ENCODE results near the gene HS6ST2. TPM values are rescaled to one million over a fixed set of nuclear protein-coding genes. Genes with fewer than 3 reads are reported as not detected.

The HS6ST2 gene
- total RNA-seq, 1 donor from 2014 or later: 14.8 TPM

- no peak overlapping the region for H3K4me3 Mint-ChIP-seq (ENCODE audit: low read depth)
- no peaks in the 10 kb centered on the region for H3K36me3 Mint-ChIP-seq (ENCODE audit: insufficient read depth)
- H3K4me1 Mint-ChIP-seq (ENCODE audit: low read depth): peaks cover 2% of the 10 kb centered on the region
- no peak overlapping the region for H3K27ac Mint-ChIP-seq
- no peak for TF ChIP-seq CTCF (IDR thresholded peaks at IDR 0.05; ENCODE audit: unreplicated experiment)
- H3K9me3 Mint-ChIP-seq (ENCODE audit: low read depth): no peaks in the 10 kb centered on the region
- no peaks in the 10 kb centered on the region for H3K27me3 Mint-ChIP-seq
- DNase-seq (ENCODE audit: low spot score, unreplicated experiment): no peak
These were observed 336.3 kb downstream of the HS6ST2 start for GRCh38 chrX:132622130-132622529.

GRCh38 chrX:132618810-132619209 is 339.6 kb downstream of the HS6ST2 start:
- H3K4me1 Mint-ChIP-seq (ENCODE audit: low read depth): peaks cover 2% of the 10 kb centered on the region
- H3K27ac Mint-ChIP-seq: no peak overlapping the region
- no peaks in the 10 kb centered on the region for H3K27me3 Mint-ChIP-seq
- no peak for TF ChIP-seq CTCF (IDR thresholded peaks at IDR 0.05; ENCODE audit: unreplicated experiment)
- no peak for DNase-seq (ENCODE audit: low spot score, unreplicated experiment)
- H3K9me3 Mint-ChIP-seq (ENCODE audit: low read depth): no peaks in the 10 kb centered on the region
- no peak overlapping the region for H3K4me3 Mint-ChIP-seq (ENCODE audit: low read depth)
- no peaks in the 10 kb centered on the region for H3K36me3 Mint-ChIP-seq (ENCODE audit: insufficient read depth)

GRCh38 chrX:132615391-132616131 is 342.9 kb downstream of the HS6ST2 start:
- no peak overlapping the region for H3K4me3 Mint-ChIP-seq (ENCODE audit: low read depth)
- no peaks in the 10 kb centered on the region for H3K27me3 Mint-ChIP-seq
- DNase-seq (ENCODE audit: low spot score, unreplicated experiment): peak; percentile 20
- peak overlapping the region; percentile 38 for H3K27ac Mint-ChIP-seq
- H3K4me1 Mint-ChIP-seq (ENCODE audit: low read depth): peaks cover 2% of the 10 kb centered on the region
- peak; percentile 66 for TF ChIP-seq CTCF (IDR thresholded peaks at IDR 0.05; ENCODE audit: unreplicated experiment)
- H3K36me3 Mint-ChIP-seq (ENCODE audit: insufficient read depth): no peaks in the 10 kb centered on the region
- no peaks in the 10 kb centered on the region for H3K9me3 Mint-ChIP-seq (ENCODE audit: low read depth)

GRCh38 chrX:132614297-132614696 is 344.1 kb downstream of the HS6ST2 start:
- H3K4me1 Mint-ChIP-seq (ENCODE audit: low read depth): peaks cover 2% of the 10 kb centered on the region
- no peaks in the 10 kb centered on the region for H3K9me3 Mint-ChIP-seq (ENCODE audit: low read depth)
- H3K36me3 Mint-ChIP-seq (ENCODE audit: insufficient read depth): no peaks in the 10 kb centered on the region
- no peak overlapping the region for H3K4me3 Mint-ChIP-seq (ENCODE audit: low read depth)
- H3K27ac Mint-ChIP-seq: peak overlapping the region; percentile 53
- no peaks in the 10 kb centered on the region for H3K27me3 Mint-ChIP-seq
- TF ChIP-seq CTCF (IDR thresholded peaks at IDR 0.05; ENCODE audit: unreplicated experiment): peak; percentile 61
- DNase-seq (ENCODE audit: low spot score, unreplicated experiment): no peak

GRCh38 chrX:132613801-132614200 is 344.6 kb downstream of the HS6ST2 start:
- H3K4me3 Mint-ChIP-seq (ENCODE audit: low read depth): no peak overlapping the region
- no peaks in the 10 kb centered on the region for H3K27me3 Mint-ChIP-seq
- H3K4me1 Mint-ChIP-seq (ENCODE audit: low read depth): no peaks in the 10 kb centered on the region
- no peaks in the 10 kb centered on the region for H3K9me3 Mint-ChIP-seq (ENCODE audit: low read depth)
- no peaks in the 10 kb centered on the region for H3K36me3 Mint-ChIP-seq (ENCODE audit: insufficient read depth)
- DNase-seq (ENCODE audit: low spot score, unreplicated experiment): no peak
- H3K27ac Mint-ChIP-seq: no peak overlapping the region
- TF ChIP-seq CTCF (IDR thresholded peaks at IDR 0.05; ENCODE audit: unreplicated experiment): no peak

All from progenitor cell of endocrine pancreas (in vitro differentiated cells).